Middle frontal gyrus (tissue), 1 donor: ENCODE results near the gene CADM1.
"Not testable (repeated sequence)": the region's sequence is repeated elsewhere in the genome, so short reads cannot be mapped to it uniquely, and the experiment has no call there.

Experiments
- DNase-seq: peaks from one replicate; pipeline ENCODE4 v3.0.0-alpha.2; 2015; ENCODE audit warnings: low spot score; ENCODE audit errors: extremely low spot score

The CADM1 gene

GRCh38 chr11:115477410-115477809 lies 26.8 kb downstream of the CADM1 start:
- DNase-seq, result no peak

- no peak for DNase-seq
Measured at GRCh38 chr11:115476463-115477286, 27.5 kb downstream of the CADM1 start.

DNA sequence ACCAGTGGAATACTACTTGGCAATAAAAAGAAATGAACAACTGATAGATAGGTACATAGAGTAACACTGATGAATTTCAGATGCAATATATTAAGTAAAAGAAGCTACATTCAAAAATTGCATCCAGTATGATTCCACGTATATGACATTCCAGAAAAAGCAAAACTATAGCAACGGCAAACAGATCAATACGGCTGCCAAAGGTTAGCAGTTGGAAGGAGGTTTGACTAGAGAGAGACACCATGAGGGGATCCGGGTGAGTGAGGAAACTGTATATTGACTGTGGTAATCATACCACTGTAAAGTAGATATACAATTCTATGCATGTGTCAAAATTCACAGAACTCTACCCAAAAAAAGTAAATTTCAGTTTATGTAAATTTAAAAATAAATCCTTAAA lies 28.7 kb downstream of the CADM1 start:
- DNase-seq, result no peak

DNA sequence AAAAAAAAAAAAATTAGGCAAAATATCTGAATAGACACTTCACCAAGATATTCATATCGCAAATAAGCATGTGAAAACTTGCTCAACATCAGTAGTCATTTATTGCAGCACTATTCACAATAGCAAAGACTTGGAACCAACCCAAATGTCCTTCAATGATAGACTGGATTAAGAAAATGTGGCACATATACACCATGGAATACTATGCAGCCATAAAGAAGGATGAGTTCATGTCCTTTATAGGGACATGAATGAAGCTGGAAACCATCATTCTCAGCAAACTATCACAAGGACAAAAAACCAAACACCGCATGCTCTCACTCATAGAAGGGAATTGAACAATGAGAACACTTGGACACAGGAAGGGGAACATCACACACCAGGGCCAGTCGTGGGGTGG lies 29.9 kb downstream of the CADM1 start:
- not testable (repeated sequence) for DNase-seq

DNA sequence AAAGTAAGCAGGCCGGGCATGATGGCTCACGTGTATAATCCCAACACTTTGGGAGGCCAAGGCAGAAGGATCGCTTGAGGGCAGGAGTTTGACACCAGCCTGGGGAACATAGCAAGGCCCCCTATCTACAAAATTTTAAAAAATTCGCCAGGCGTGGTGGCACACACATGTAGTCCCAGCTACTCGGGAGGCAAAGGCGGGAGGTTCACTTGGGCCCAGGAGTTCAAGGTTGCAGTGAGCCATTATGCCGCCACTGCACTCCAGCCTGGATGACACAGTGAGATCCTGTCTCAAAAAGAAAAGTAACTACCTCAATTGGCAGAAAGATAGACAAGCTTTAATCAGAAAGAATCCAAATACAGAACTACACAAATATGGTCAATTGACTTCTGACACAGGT lies 31.0 kb downstream of the CADM1 start:
- no peak for DNase-seq

GRCh38 chr11:115471367-115471766 lies 32.8 kb downstream of the CADM1 start:
- no peak for DNase-seq

DNA sequence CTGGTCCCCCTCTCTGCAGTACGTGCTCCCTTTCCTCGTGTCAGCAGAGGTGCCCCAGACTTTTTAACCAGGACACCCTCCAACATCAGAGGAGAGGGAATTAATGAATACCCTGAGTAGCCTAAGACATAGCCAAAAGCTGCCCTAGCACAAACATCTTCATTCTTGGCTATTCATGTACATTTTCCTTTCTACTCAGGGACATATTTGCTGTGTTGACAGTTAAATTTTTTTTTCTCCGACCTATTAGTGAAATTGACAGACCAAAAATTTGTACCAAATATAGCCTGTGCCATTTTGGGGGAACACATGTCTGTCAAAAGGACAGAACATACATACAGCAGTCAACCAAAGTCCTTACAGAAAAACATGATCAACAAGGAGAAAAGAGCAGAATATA lies 33.3 kb downstream of the CADM1 start:
- DNase-seq, result no peak

DNA sequence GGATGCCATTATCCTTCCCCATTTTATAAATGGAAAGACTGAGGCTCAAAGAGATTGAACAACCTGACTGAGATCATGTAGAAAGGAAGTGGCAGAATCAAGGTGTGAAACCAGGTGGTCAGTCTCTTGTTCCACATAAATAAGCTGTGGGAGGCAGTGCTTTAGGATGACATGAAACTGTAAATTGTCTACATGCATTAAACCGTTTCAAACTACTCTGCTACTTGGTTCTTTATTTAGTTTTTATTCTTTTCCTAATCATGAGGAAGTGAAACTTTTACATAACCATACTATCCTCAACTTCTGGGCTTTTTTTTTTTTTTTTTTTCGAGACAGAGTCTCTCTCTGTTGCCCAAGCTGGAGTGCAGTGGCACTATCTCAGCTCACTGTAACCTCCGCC lies 34.9 kb downstream of the CADM1 start:
- DNase-seq, result no peak

- no peak for DNase-seq
Measured at GRCh38 chr11:115466122-115466521, 38.1 kb downstream of the CADM1 start.

DNA sequence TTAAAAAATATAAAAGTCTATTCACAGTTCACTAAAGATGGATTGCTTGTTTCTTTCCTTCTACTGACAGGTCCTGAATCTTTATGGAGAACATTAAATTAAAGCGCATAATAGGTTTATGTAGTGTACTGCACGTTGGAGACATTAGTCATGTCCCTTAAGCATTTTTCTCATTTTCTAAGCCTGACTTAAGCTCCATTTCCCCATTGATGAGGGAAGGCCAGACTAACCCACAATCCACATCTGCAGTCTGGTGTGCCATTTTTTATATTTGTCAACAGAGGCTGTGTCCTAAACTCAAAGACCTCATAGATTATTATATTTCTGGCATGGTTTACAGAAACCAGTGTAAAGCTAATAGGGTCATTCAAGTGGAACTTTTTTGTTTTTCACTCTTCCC lies 39.9 kb downstream of the CADM1 start:
- DNase-seq, result no peak

GRCh38 chr11:115463606-115464005 lies 40.6 kb downstream of the CADM1 start:
- no peak for DNase-seq

DNA sequence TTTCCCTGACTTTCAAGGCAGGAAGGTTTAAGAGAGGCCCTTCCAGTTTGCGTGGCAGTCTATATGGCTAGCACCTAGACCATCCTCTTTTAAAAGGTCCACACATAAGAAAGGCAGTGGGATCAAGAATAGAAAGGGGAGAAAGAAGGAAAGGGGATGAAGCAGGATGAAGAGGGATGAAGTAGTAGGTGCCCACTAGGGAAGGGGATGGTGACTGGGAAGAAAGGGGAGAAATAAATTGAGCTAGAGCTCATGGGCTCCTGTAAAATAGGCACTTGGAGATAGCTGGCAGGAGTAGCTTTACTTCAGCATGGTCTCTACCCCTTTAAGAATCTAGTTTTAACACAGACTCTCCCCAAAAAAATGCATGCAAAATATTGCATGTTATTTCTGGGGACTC lies 41.5 kb downstream of the CADM1 start:
- DNase-seq, result no peak

DNA sequence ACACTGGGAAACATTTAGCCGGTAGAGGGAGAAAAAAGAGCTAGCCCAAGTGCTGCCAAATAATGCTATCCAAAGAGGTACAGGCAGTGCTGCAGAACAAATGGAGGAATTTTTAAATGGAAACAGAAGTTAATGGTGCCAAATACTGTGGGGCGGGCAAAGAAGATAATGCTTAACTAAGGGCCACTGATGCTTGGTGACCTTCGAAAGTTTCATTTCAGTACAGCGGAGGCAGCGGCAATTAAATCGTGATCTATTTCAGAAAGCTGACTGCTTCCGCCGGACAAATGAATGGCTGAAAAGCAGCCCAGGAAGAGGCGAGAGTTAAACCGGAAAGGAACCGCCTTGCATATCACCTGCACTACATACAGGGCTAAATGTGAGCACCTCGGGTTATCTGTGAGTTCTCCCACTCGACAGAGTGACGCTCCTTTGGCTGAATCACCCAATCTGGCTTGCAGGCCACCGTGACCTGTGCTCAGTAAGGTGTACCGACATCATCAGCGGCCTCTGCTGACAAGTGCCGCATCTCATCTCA lies 42.1 kb downstream of the CADM1 start:
- DNase-seq, result no peak

GRCh38 chr11:115460512-115460911 lies 43.7 kb downstream of the CADM1 start:
- no peak for DNase-seq

- no peak for DNase-seq
Measured at GRCh38 chr11:115459563-115459962, 44.7 kb downstream of the CADM1 start.

- DNase-seq, result no peak
Measured at GRCh38 chr11:115458877-115459276, 45.3 kb downstream of the CADM1 start.

GRCh38 chr11:115456019-115456418 lies 48.2 kb downstream of the CADM1 start:
- no peak for DNase-seq

GRCh38 chr11:115455613-115456012 lies 48.6 kb downstream of the CADM1 start:
- no peak for DNase-seq

DNA sequence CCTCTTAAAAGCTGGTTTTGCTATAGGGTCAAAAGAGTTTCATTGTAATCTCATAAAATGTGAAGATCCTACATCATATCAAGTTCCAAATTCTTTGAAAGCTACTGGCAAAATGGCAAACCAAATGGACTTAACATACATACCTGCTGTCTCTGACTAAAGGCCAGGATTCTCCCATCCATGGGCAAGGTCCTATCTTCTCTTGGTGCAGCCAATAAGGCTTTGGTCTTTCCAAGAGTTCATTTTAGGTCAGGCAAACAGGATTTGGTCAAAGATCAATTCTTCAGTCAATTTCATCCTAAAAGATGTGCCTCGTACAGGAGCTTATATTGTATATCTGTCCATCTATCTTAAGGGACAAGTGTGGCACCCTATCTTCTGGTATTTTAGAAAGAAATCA lies 49.7 kb downstream of the CADM1 start:
- no peak for DNase-seq

- no peak for DNase-seq
Measured at GRCh38 chr11:115453693-115454490, 50.3 kb downstream of the CADM1 start.

DNA sequence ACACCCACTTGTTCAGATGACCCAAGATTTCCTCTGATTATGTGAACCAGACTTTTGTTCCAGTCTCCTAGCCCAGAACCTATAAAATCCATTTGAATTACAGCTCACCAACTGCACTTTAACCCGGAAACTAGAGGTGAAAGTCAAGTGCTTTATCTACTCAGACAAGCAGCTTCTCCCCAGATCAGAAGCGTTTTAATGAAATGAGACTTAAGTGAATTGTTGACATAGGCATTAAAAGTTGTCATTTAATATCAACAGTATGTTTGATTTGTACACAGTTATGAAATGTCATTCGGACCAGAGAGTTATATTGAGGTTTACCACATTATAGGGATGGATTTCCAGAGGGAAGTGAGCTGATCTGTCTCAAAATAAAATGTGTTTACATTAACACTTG lies 52.0 kb downstream of the CADM1 start:
- DNase-seq, result no peak

GRCh38 chr11:115450519-115450918 lies 53.7 kb downstream of the CADM1 start:
- DNase-seq, result no peak
